Uterus (tissue), 2 donors: ENCODE data around the gene STRBP.

Source experiments
- CTCF ChIP-seq, 4 experiments: fragments of 200-600 bp in 2 of 4; fragments of 450-650 bp in 2 of 4; sonication (generic) in 2 of 4; IDR thresholded peaks; one replicate each; pipeline ENCODE4 v1.5.1; 2016 to 2019; ENCODE audit warnings: antibody characterized with exemption in 4 of 4, mild to moderate bottlenecking in 2 of 4, moderate library complexity in 1 of 4
- POLR2A ChIP-seq, 2 donors: fragments of 450-650 bp; IDR thresholded peaks; one replicate each; pipeline ENCODE4 v1.6.1; 2016; ENCODE audit warnings: antibody characterized with exemption in 2 of 2, mild to moderate bottlenecking in 1 of 2, moderate library complexity in 1 of 2

DNA sequence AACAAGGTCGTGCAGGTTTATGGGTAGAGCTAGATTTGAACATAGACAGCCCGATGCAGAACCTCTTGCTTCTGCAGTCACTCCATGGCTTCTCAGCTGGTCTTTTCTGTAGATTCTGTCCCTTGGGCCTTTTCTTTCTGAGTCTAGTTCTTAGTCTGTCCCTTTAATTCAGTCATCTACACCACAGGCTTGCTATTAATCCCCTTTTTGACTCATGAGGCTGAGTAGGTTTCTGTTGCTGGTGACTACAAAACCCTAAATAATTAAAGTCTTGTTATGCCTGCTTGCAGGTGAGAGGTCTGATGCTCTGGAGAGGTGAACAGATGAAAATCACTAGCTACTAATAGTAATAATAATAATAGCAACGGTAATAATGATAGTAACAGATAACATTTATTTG lies 19.3 kb upstream of the STRBP start:
- TF ChIP-seq CTCF (IDR thresholded peaks at IDR 0.05): no peak
- TF ChIP-seq POLR2A (IDR thresholded peaks at IDR 0.05): no peak
